OCI-LY1 (cell line): ENCODE measurements around the gene SPOCK1.

Experiments
- EZH2 ChIP-seq: fragments of 200-600 bp; sonication (generic), shearing (Covaris generic); IDR thresholded peaks from 2 replicates; pipeline ENCODE4 v1.8.0; 2017; ENCODE audit warnings: borderline replicate concordance, mixed run types, mild to moderate bottlenecking, antibody characterized with exemption, low read length, moderate library complexity, mixed read lengths
- TF ChIP-seq, protein P1 (sequence below): fragments of 200-600 bp; sonication (generic), shearing (Covaris generic); IDR thresholded peaks from 2 replicates; pipeline ENCODE4 v1.5.1; 2017; ENCODE audit warnings: mild to moderate bottlenecking, antibody characterized with exemption, low read length, moderate library complexity, mixed read lengths

- TF ChIP-seq, protein P1, sequence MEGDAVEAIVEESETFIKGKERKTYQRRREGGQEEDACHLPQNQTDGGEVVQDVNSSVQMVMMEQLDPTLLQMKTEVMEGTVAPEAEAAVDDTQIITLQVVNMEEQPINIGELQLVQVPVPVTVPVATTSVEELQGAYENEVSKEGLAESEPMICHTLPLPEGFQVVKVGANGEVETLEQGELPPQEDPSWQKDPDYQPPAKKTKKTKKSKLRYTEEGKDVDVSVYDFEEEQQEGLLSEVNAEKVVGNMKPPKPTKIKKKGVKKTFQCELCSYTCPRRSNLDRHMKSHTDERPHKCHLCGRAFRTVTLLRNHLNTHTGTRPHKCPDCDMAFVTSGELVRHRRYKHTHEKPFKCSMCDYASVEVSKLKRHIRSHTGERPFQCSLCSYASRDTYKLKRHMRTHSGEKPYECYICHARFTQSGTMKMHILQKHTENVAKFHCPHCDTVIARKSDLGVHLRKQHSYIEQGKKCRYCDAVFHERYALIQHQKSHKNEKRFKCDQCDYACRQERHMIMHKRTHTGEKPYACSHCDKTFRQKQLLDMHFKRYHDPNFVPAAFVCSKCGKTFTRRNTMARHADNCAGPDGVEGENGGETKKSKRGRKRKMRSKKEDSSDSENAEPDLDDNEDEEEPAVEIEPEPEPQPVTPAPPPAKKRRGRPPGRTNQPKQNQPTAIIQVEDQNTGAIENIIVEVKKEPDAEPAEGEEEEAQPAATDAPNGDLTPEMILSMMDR, result no peak
- TF ChIP-seq EZH2, result no peak
These were observed 399.5 kb downstream of the SPOCK1 start for GRCh38 chr5:137099651-137100050.
